ENCODE data around the gene RUNDC3A. TPM values are rescaled to one million over a fixed set of nuclear protein-coding genes. Genes with fewer than 3 reads are reported as not detected.
"Not testable (repeated sequence)": the region's sequence is repeated elsewhere in the genome, so short reads cannot be mapped to it uniquely, and the experiment has no call there.

Gene RUNDC3A
- total RNA-seq, 1 experiment from 2014 or later: 0.29 TPM

GRCh38 chr17:44363613-44364159 lies 55.3 kb downstream of the RUNDC3A start, which contains the start of gene FAM171A2:
Gene FAM171A2 (minus strand): TSS chr17:44363853. CDS start chr17:44363714, 139 bp downstream.
- peak within 1 kb of the TSS; percentile 99 for H3K4me2 ChIP-seq (ENCODE audit: low read length)
- no peaks in the 10 kb centered on the region for H3K27me3 ChIP-seq (ENCODE audit: low read length)
- TF ChIP-seq EZH2 (IDR thresholded peaks at IDR 0.05; ENCODE audit: low read length, unreplicated experiment): no peak
- TF ChIP-seq CTCF (conservative IDR thresholded peaks at IDR 0.05; ENCODE audit: low read depth, low read length): peak; percentile 62
- H4K20me1 ChIP-seq (ENCODE audit: low read length): no peaks in the 10 kb centered on the region
- no peaks in the 10 kb centered on the region for H3K9me3 ChIP-seq (ENCODE audit: low read length)
- CTCF ChIA-PET: interaction anchor here (0.6 to 1.0 kb wide), 9 partner anchors 12 to 365 kb away, joined by 3 to 8 read pairs (median 4); partner anchors contain the start of genes GRN and SLC25A39
- peak; percentile 76 for DNase-seq
- H3K9me2 ChIP-seq (replicated peaks; ENCODE audit: low read length): no peaks in the 10 kb centered on the region
- peak within 1 kb of the TSS; percentile 99 for H2AFZ ChIP-seq (ENCODE audit: low read length)
- H3F3A ChIP-seq (ENCODE audit: low read length, unreplicated experiment): no peaks in the 10 kb centered on the region
- H3K27ac ChIP-seq (ENCODE audit: low read length): no peak within 1 kb of the TSS
- POLR2A ChIA-PET (ENCODE audit: unreplicated experiment): interaction anchor here (0.6 to 0.7 kb wide), 2 partner anchors 196 to 248 kb away, joined by 3 to 9 read pairs; no protein-coding TSS in a partner anchor
- H3K79me2 ChIP-seq (ENCODE audit: low read length): no peaks in the 10 kb centered on the region
- peak within 1 kb of the TSS; percentile 87 for H3K4me3 ChIP-seq (ENCODE audit: low read length)
- ATAC-seq: peak; percentile 90
- H3K4me1 ChIP-seq (ENCODE audit: insufficient read depth, low read length): no peaks in the 10 kb centered on the region; the same call in 1 of the 2 replicates
- H3K36me3 ChIP-seq (ENCODE audit: low read depth, low read length): no peaks in the 10 kb centered on the region
- BruUV-seq (replicated peaks): no TSS peak
- H3K9ac ChIP-seq (ENCODE audit: low read length): peak within 1 kb of the TSS; percentile 72
- intact Hi-C loops (cut with micrococcal nuclease): loop anchor here (1.0 kb wide), 1 partner anchor 18 kb away; the partner anchor contains the start of gene GRN

GRCh38 chr17:44365051-44365450 lies 56.6 kb downstream of the RUNDC3A start:
- H3K4me1 ChIP-seq (ENCODE audit: insufficient read depth, low read length); H2AFZ ChIP-seq (ENCODE audit: low read length); H3K27me3 ChIP-seq (ENCODE audit: low read length); H3K4me3 ChIP-seq (ENCODE audit: low read length); CTCF ChIA-PET; H4K20me1 ChIP-seq (ENCODE audit: low read length); H3K36me3 ChIP-seq (ENCODE audit: low read depth, low read length); H3K4me2 ChIP-seq (ENCODE audit: low read length); H3K9ac ChIP-seq (ENCODE audit: low read length); DNase-seq; H3K9me2 ChIP-seq (replicated peaks; ENCODE audit: low read length); H3K9me3 ChIP-seq (ENCODE audit: low read length); H3K27ac ChIP-seq (ENCODE audit: low read length); intact Hi-C loops (cut with micrococcal nuclease); ATAC-seq; H3F3A ChIP-seq (ENCODE audit: low read length, unreplicated experiment); POLR2A ChIA-PET (ENCODE audit: unreplicated experiment); BruUV-seq (replicated peaks); H3K79me2 ChIP-seq (ENCODE audit: low read length): not testable (repeated sequence)

GRCh38 chr17:44367231-44367979 lies 59.0 kb downstream of the RUNDC3A start:
- Histone ChIP-seq H3K9ac (ENCODE audit: low read length) (no peak overlapping the region), H3K27ac (ENCODE audit: low read length) (no peak overlapping the region), H4K20me1 (ENCODE audit: low read length) (no peaks in the 10 kb centered on the region), H3K4me1 (ENCODE audit: insufficient read depth, low read length) (no peaks in the 10 kb centered on the region; the same call in 1 of the 2 replicates), H3K9me2 (replicated peaks; ENCODE audit: low read length) (no peaks in the 10 kb centered on the region), H3F3A (ENCODE audit: low read length, unreplicated experiment) (no peaks in the 10 kb centered on the region), H3K4me2 (ENCODE audit: low read length) (no peak overlapping the region), H3K9me3 (ENCODE audit: low read length) (no peaks in the 10 kb centered on the region), H3K79me2 (ENCODE audit: low read length) (no peaks in the 10 kb centered on the region), H2AFZ (ENCODE audit: low read length) (no peak overlapping the region), H3K27me3 (ENCODE audit: low read length) (no peaks in the 10 kb centered on the region), H3K4me3 (ENCODE audit: low read length) (no peak overlapping the region), H3K36me3 (ENCODE audit: low read depth, low read length) (no peaks in the 10 kb centered on the region)
- TF ChIP-seq EZH2 (IDR thresholded peaks at IDR 0.05; ENCODE audit: low read length, unreplicated experiment) (no peak), CTCF (conservative IDR thresholded peaks at IDR 0.05; ENCODE audit: low read depth, low read length) (no peak), EZH2phosphoT487 (IDR thresholded peaks at IDR 0.05; ENCODE audit: borderline replicate concordance, low read length) (no peak)
- DNase-seq (no peak), ATAC-seq (no peak)
- ChIA-PET CTCF (no interaction called here), POLR2A (ENCODE audit: unreplicated experiment) (no interaction called here)
- intact Hi-C loops (cut with micrococcal nuclease): no loop called here
- BruUV-seq (replicated peaks): no TSS peak

Other genes starting within 250 kb of the RUNDC3A start
- 118 and 123 TPM in 2 replicates for gene LSM12, start 241.9 kb upstream of the RUNDC3A start, total RNA-seq (2014; rRNA removed)
- gene G6PC3, start 237.9 kb upstream of the RUNDC3A start, total RNA-seq (2014; rRNA removed): 60.1 and 69.5 TPM in 2 replicates
- 39.1 and 47.1 TPM in 2 replicates for gene HDAC5, start 185.0 kb upstream of the RUNDC3A start, total RNA-seq (2014; rRNA removed)
- gene HROB, start 166.7 kb upstream of the RUNDC3A start, total RNA-seq (2014; rRNA removed): 13.5 and 14.3 TPM in 2 replicates
- gene ASB16, start 137.9 kb upstream of the RUNDC3A start, total RNA-seq (2014; rRNA removed): 0.35 and 0.51 TPM in 2 replicates
- gene TMUB2, start 121.6 kb upstream of the RUNDC3A start, total RNA-seq (2014; rRNA removed): 38.3 and 43.4 TPM in 2 replicates
- 73.9 and 78.3 TPM in 2 replicates for gene ATXN7L3, start 108.7 kb upstream of the RUNDC3A start, total RNA-seq (2014; rRNA removed)
- 139 and 183 TPM in 2 replicates for gene UBTF, start 88.9 kb upstream of the RUNDC3A start, total RNA-seq (2014; rRNA removed)
- not detected in 2 replicates for gene SLC4A1, start 40.5 kb upstream of the RUNDC3A start, total RNA-seq (2014; rRNA removed)
- 726 and 797 TPM in 2 replicates for gene SLC25A39, start 16.2 kb downstream of the RUNDC3A start, total RNA-seq (2014; rRNA removed)
- 400 and 465 TPM in 2 replicates for gene GRN, start 36.7 kb downstream of the RUNDC3A start, total RNA-seq (2014; rRNA removed)
- gene FAM171A2, start 55.3 kb downstream of the RUNDC3A start, total RNA-seq (2014; rRNA removed): 16.3 and 22.6 TPM in 2 replicates
- gene ITGA2B, start 81.0 kb downstream of the RUNDC3A start, total RNA-seq (2014; rRNA removed): 3.1 and 7.1 TPM in 2 replicates
- 22.7 and 30.1 TPM in 2 replicates for gene GPATCH8, start 194.8 kb downstream of the RUNDC3A start, total RNA-seq (2014; rRNA removed)
- gene FZD2, start 248.9 kb downstream of the RUNDC3A start, total RNA-seq (2014; rRNA removed): 11.6 and 12.8 TPM in 2 replicates

Measured in PC-3 (cell line).